CD14-positive monocyte (primary cell): Measurements from ENCODE around the gene HOXC11. TPM values are rescaled to one million over a fixed set of nuclear protein-coding genes. Genes with fewer than 3 reads are reported as not detected.

ENCODE experiments used
- DNase-seq, 3 donors: peaks; one replicate each; pipeline ENCODE4 v3.0.0-alpha.2; 2011 to 2022
- H2AFZ ChIP-seq: 2 replicates; pipeline ENCODE4 v1.6.0; 2012; ENCODE audit warnings: mild to moderate bottlenecking, low read depth, low read length, inconsistent platforms; ENCODE audit not compliant: insufficient read depth, poor library complexity, severe bottlenecking
- H3K27ac ChIP-seq, 2 donors: 1 replicate in 1 of 2; 2 replicates in 1 of 2; pipeline ENCODE4 v1.5.1; 2012 to 2013; ENCODE audit warnings: low read length in 2 of 2, control low read depth in 1 of 2, inconsistent platforms in 1 of 2, low read depth in 1 of 2, mild to moderate bottlenecking in 1 of 2
- H3K27me3 ChIP-seq, 2 donors: one replicate each; pipeline versions ENCODE4 v1.6.0 to v1.6.1; 2011 to 2013; ENCODE audit warnings: low read length in 2 of 2; ENCODE audit not compliant: control insufficient read depth in 2 of 2, insufficient read depth in 2 of 2
- H3K36me3 ChIP-seq, 2 donors: replicated peaks in 1 of 2; 1 replicate in 1 of 2; 2 replicates in 1 of 2; pipeline versions ENCODE4 v1.5.1 to v1.6.1; 2012 to 2013; ENCODE audit warnings: low read length in 2 of 2, control low read depth in 1 of 2, inconsistent platforms in 1 of 2, mild to moderate bottlenecking in 1 of 2; ENCODE audit not compliant: insufficient read depth in 2 of 2, control insufficient read depth in 1 of 2
- H3K4me1 ChIP-seq, 2 donors: 1 replicate in 1 of 2; 2 replicates in 1 of 2; pipeline versions ENCODE4 v1.5.1 to v1.6.1; 2012 to 2013; ENCODE audit warnings: low read length in 2 of 2, control low read depth in 1 of 2, inconsistent platforms in 1 of 2, mild to moderate bottlenecking in 1 of 2, moderate library complexity in 1 of 2; ENCODE audit not compliant: insufficient read depth in 2 of 2, control insufficient read depth in 1 of 2
- H3K4me2 ChIP-seq: replicated peaks from 2 replicates; pipeline ENCODE3; 2012; ENCODE audit warnings: low read length, moderate library complexity, mild to moderate bottlenecking; ENCODE audit not compliant: poor library complexity, severe bottlenecking; ENCODE audit errors: extremely low read depth
- H3K4me3 ChIP-seq, 3 experiments: fragments of 200-600 bp in 1 of 3; sonication (generic) in 1 of 3; replicated peaks in 1 of 3; 1 replicate in 2 of 3; 2 replicates in 1 of 3; pipeline ENCODE4 v1.5.1; 2011 to 2013; ENCODE audit warnings: low read length in 3 of 3, mild to moderate bottlenecking in 3 of 3, control low read depth in 2 of 3, low read depth in 2 of 3, inconsistent platforms in 1 of 3, moderate library complexity in 1 of 3
- H3K79me2 ChIP-seq: 2 replicates; pipeline ENCODE4 v1.6.0; 2012; ENCODE audit warnings: mild to moderate bottlenecking, control low read depth, inconsistent platforms, low read length, moderate library complexity; ENCODE audit not compliant: insufficient read depth
- H3K9ac ChIP-seq: 2 replicates; pipeline ENCODE4 v1.6.0; 2017; ENCODE audit warnings: low read length, mild to moderate bottlenecking; ENCODE audit not compliant: insufficient read depth, poor library complexity, severe bottlenecking
- H3K9me3 ChIP-seq, 2 donors: replicated peaks in 1 of 2; 1 replicate in 1 of 2; 2 replicates in 1 of 2; pipeline versions ENCODE4 v1.5.1 to v1.6.1; 2012 to 2013; ENCODE audit warnings: low read length in 2 of 2, control low read depth in 1 of 2; ENCODE audit not compliant: control insufficient read depth in 1 of 2, insufficient read depth in 1 of 2
- H4K20me1 ChIP-seq: 2 replicates; pipeline ENCODE4 v1.6.0; 2012; ENCODE audit warnings: mild to moderate bottlenecking, low read length, control low read depth, moderate library complexity; ENCODE audit not compliant: insufficient read depth
- H3K27ac Mint-ChIP-seq, 7 donors: one replicate each; pipeline ENCODE4 v1.8.0; 2020; ENCODE audit warnings: mild to moderate bottlenecking in 7 of 7, mixed read lengths in 7 of 7, moderate library complexity in 6 of 7, inconsistent platforms in 2 of 7
- H3K27me3 Mint-ChIP-seq, 3 donors: one replicate each; pipeline ENCODE4 v1.8.0; 2021 to 2022; ENCODE audit warnings: low read depth in 3 of 3, mild to moderate bottlenecking in 3 of 3, mixed read lengths in 3 of 3, moderate library complexity in 3 of 3, inconsistent platforms in 1 of 3
- H3K36me3 Mint-ChIP-seq, 2 donors: one replicate each; pipeline ENCODE4 v1.8.0; 2020; ENCODE audit warnings: mixed read lengths in 2 of 2, inconsistent platforms in 1 of 2, mild to moderate bottlenecking in 1 of 2
- H3K4me1 Mint-ChIP-seq: one replicate; pipeline ENCODE4 v1.8.0; 2020; ENCODE audit warnings: mild to moderate bottlenecking, mixed read lengths
- H3K4me3 Mint-ChIP-seq, 2 donors: one replicate each; pipeline ENCODE4 v1.8.0; 2020; ENCODE audit warnings: mild to moderate bottlenecking in 2 of 2, mixed read lengths in 2 of 2, moderate library complexity in 1 of 2
- H3K9me3 Mint-ChIP-seq, 7 donors: one replicate each; pipeline ENCODE4 v1.8.0; 2020 to 2022; ENCODE audit warnings: mixed read lengths in 7 of 7, mild to moderate bottlenecking in 6 of 7, moderate library complexity in 6 of 7, inconsistent platforms in 2 of 7
- CTCF ChIP-seq: fragments of 200-600 bp; IDR thresholded peaks from one replicate; pipeline ENCODE4 v1.8.0; 2022; ENCODE audit warnings: antibody characterized with exemption, mild to moderate bottlenecking
- WGBS: methylation state at CpG from one replicate; pipeline ENCODE4 v1.1.5; 2013; ENCODE audit warnings: missing lambda C conversion rate; ENCODE audit not compliant: insufficient coverage; 5-methylcytosine and 5-hydroxymethylcytosine counted together
- intact Hi-C, 2 donors: fragments of 100-400 bp; cut with micrococcal nuclease; formaldehyde crosslinking; loops; one replicate each; pipeline versions ENCODE4 v1.15.0 to v1.15.1; 2023
- polyA plus RNA-seq, 3 donors: library from polyadenylated mRNA; depleted of rRNA in 1 of 3; unstranded in 2 of 3; stranded (reverse) in 1 of 3; fragments of 300-500 nt in 2 of 3; fragments of >200 nt in 1 of 3; fragmentation: Illumina TruSeq in 2 of 3; gene quantifications; 1 replicate in 2 of 3; 2 replicates in 1 of 3; pipeline ENCODE4 v1.2.3, GENCODE V29; 2012 to 2021

The HOXC11 gene
- polyA plus RNA-seq, 3 donors, result not detected

- WGBS, result 8% methylated on average over 83 of the region's 91 CpGs
- Histone ChIP-seq H3K4me2 (no peak overlapping the region), H3K9me3 (peaks cover 8 to 74% of the 10 kb centered on the region in 2 donors), H3K4me1 (no peaks in the 10 kb centered on the region), H4K20me1 (no peaks in the 10 kb centered on the region), H3K79me2 (no peaks in the 10 kb centered on the region), H3K27ac (no peak overlapping the region), H3K4me3 (no peak overlapping the region), H2AFZ (no peak overlapping the region), H3K36me3 (no peaks in the 10 kb centered on the region), H3K27me3 (peaks cover 92 to 97% of the 10 kb centered on the region in 2 donors), H3K9ac (no peak overlapping the region)
- H3K4me3 Mint-ChIP-seq, result peak overlapping the region in 1 of 2 donors; percentile 59
- TF ChIP-seq CTCF, result no peak
- H3K36me3 Mint-ChIP-seq, result peaks cover 0 to 3% of the 10 kb centered on the region in 2 donors
- peaks cover 9% of the 10 kb centered on the region for H3K4me1 Mint-ChIP-seq
- no peak overlapping the region for H3K27ac Mint-ChIP-seq
- peaks cover 6 to 38% (median 32%) of the 10 kb centered on the region in 7 donors for H3K9me3 Mint-ChIP-seq
- intact Hi-C loops, result no loop called here
- H3K27me3 Mint-ChIP-seq, result peaks cover 94 to 97% (median 95%) of the 10 kb centered on the region in 3 donors
- DNase-seq, result no peak
Measured at GRCh38 chr12:53939141-53940108, 33.5 kb upstream of the HOXC11 start.

- intact Hi-C loops, result no loop called here
- H3K27me3 Mint-ChIP-seq, result peaks cover 94 to 97% (median 95%) of the 10 kb centered on the region in 3 donors
Measured at GRCh38 chr12:53940443-53941014, 32.4 kb upstream of the HOXC11 start.

More at GRCh38 chr12:53940443-53941014, 32.4 kb upstream of the HOXC11 start:
- WGBS, result no CpG with 5 or more reads among the region's 9 CpGs
- no peak overlapping the region for H3K4me2 ChIP-seq
- peaks cover 6 to 39% (median 34%) of the 10 kb centered on the region in 7 donors for H3K9me3 Mint-ChIP-seq
- DNase-seq, result no peak
- peaks cover 2 to 7% of the 10 kb centered on the region in 2 donors for H3K36me3 Mint-ChIP-seq
- peaks cover 8 to 75% of the 10 kb centered on the region in 2 donors for H3K9me3 ChIP-seq
- H3K27ac ChIP-seq, result no peak overlapping the region
- no peaks in the 10 kb centered on the region for H4K20me1 ChIP-seq
- H3K4me1 ChIP-seq, result no peaks in the 10 kb centered on the region
- H2AFZ ChIP-seq, result no peak overlapping the region
- no peak overlapping the region for H3K9ac ChIP-seq
- H3K27ac Mint-ChIP-seq, result no peak overlapping the region
- no peak overlapping the region for H3K4me3 ChIP-seq
- peak overlapping the region in 1 of 2 donors; percentile 59 for H3K4me3 Mint-ChIP-seq
- peaks cover 7% of the 10 kb centered on the region for H3K4me1 Mint-ChIP-seq
- H3K36me3 ChIP-seq, result no peaks in the 10 kb centered on the region
- no peaks in the 10 kb centered on the region for H3K79me2 ChIP-seq
- TF ChIP-seq CTCF, result no peak
- peaks cover 89 to 97% of the 10 kb centered on the region in 2 donors for H3K27me3 ChIP-seq
